SK-N-SH (cell line): ENCODE results near the gene SBK1.

Experiments
- CTCF ChIP-seq: fragments of 200-600 bp; sonication (generic); IDR thresholded peaks from 2 replicates; pipeline ENCODE4 v1.6.1; 2017; ENCODE audit warnings: antibody characterized with exemption, mild to moderate bottlenecking, moderate library complexity
- EP300 ChIP-seq, 2 experiments: IDR thresholded peaks; 2 replicates each; pipeline versions ENCODE4 v1.4.0 to v1.6.1; 2012; ENCODE audit warnings: borderline replicate concordance in 1 of 2, low read depth in 1 of 2, low read length in 1 of 2
- MEF2A ChIP-seq: IDR thresholded peaks from 2 replicates; pipeline ENCODE4 v1.4.0; 2012; ENCODE audit warnings: low read depth, borderline replicate concordance
- NRF1 ChIP-seq: IDR thresholded peaks from 2 replicates; pipeline ENCODE4 v1.6.1; 2012; ENCODE audit warnings: low read depth, mild to moderate bottlenecking, low read length
- REST ChIP-seq: IDR thresholded peaks from 2 replicates; pipeline ENCODE4 v1.6.1; 2012; ENCODE audit warnings: mild to moderate bottlenecking, low read depth, low read length, moderate library complexity
- TAF1 ChIP-seq: IDR thresholded peaks from 2 replicates; pipeline ENCODE4 v1.6.1; 2012; ENCODE audit warnings: low read depth, mild to moderate bottlenecking, low read length, moderate library complexity, borderline replicate concordance
- TCF12 ChIP-seq: IDR thresholded peaks from 2 replicates; pipeline ENCODE4 v1.4.0; 2012

DNA sequence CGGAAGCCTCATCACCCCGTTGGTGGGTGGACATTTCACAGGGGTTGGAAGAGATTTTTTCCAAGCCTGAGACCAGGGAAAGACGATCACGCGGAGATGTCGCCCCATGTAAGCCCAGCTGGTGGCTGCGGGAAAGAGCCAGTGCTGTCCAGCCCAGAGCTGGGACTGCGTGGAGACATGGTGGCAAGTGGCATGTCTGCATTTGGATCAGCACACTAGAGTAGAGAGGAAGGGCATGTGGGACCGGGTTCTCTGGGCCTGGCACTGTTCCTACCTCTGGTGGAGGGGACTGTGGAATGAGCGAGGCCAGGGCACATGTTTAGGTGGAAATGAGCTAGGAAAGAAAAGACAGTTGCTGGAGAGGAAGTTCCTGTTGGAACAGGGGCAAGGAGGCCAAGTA lies 20.0 kb downstream of the SBK1 start:
- TF ChIP-seq REST (no peak), TAF1 (no peak), CTCF (no peak), EP300 (IDR thresholded peaks at IDR 0.05; ENCODE audit: borderline replicate concordance in 1 of 2, low read depth in 1 of 2, low read length in 1 of 2) (no peak), NRF1 (no peak), TCF12 (no peak), MEF2A (no peak)
